Breast epithelium (tissue), 4 donors: Measurements from ENCODE around the gene PAK5. TPM values are rescaled to one million over a fixed set of nuclear protein-coding genes. Genes with fewer than 3 reads are reported as not detected.

Experiments used
- DNase-seq, 2 donors: peaks; one replicate each; pipeline ENCODE4 v3.0.0-alpha.2; 2019; ENCODE audit warnings: low spot score in 2 of 2
- H3K27ac ChIP-seq, 2 donors: fragments of 200-600 bp; sonication (generic) in 1 of 2; one replicate each; pipeline ENCODE4 v1.5.1; 2016 to 2019; ENCODE audit warnings: mild to moderate bottlenecking in 1 of 2
- H3K27me3 ChIP-seq, 2 donors: fragments of 200-600 bp; sonication (generic) in 1 of 2; one replicate each; pipeline versions ENCODE4 v1.5.1 to v1.6.0; 2017 to 2019; ENCODE audit warnings: control low read depth in 1 of 2, mild to moderate bottlenecking in 1 of 2
- H3K36me3 ChIP-seq: fragments of 200-600 bp; one replicate; pipeline ENCODE4 v1.5.1; 2019
- H3K4me1 ChIP-seq, 2 donors: fragments of 200-600 bp; sonication (generic); one replicate each; pipeline ENCODE4 v1.5.1; 2016 to 2019; ENCODE audit warnings: control low read depth in 1 of 2
- H3K4me3 ChIP-seq, 3 donors: fragments of 200-600 bp; sonication (generic); 1 replicate in 2 of 3; 2 replicates in 1 of 3; pipeline ENCODE4 v1.5.1; 2016 to 2019; ENCODE audit warnings: mild to moderate bottlenecking in 3 of 3, moderate library complexity in 2 of 3
- H3K9me3 ChIP-seq, 2 donors: fragments of 200-600 bp; sonication (generic) in 1 of 2; one replicate each; pipeline ENCODE4 v1.5.1; 2016 to 2019; ENCODE audit warnings: control low read depth in 1 of 2
- CTCF ChIP-seq, 3 donors: fragments of 450-650 bp; IDR thresholded peaks; one replicate each; pipeline ENCODE4 v1.5.1; 2016 to 2017; ENCODE audit warnings: antibody characterized with exemption in 3 of 3, mild to moderate bottlenecking in 3 of 3, moderate library complexity in 3 of 3
- POLR2A ChIP-seq: fragments of 450-650 bp; IDR thresholded peaks from one replicate; pipeline ENCODE4 v1.6.1; 2016; ENCODE audit warnings: antibody characterized with exemption, mild to moderate bottlenecking, moderate library complexity
- POLR2AphosphoS5 ChIP-seq, 3 donors: sonication (generic); formaldehyde crosslinking; IDR thresholded peaks; one replicate each; pipeline ENCODE4 v1.6.1; 2017; ENCODE audit warnings: antibody characterized with exemption in 3 of 3
- intact Hi-C: fragments of 100-400 bp; cut with DNase I; formaldehyde crosslinking; loops from one replicate; pipeline ENCODE4 v1.15.1; 2023; ENCODE audit warnings: low total_unique reads
- total RNA-seq, 3 donors: library from RNA; depleted of rRNA; stranded (reverse); fragments of >200 nt; gene quantifications; one replicate each; pipeline ENCODE4 v1.1.0, GENCODE V29; 2016

PAK5 gene
- total RNA-seq, 3 donors from 2014 or later, result 0.66 to 1.3 TPM; not detected in 1

GRCh38 chr20:9769954-9770353, 68.9 kb downstream of the PAK5 start:
- H3K27me3 ChIP-seq, result no peaks in the 10 kb centered on the region
- no peaks in the 10 kb centered on the region for H3K36me3 ChIP-seq
- no peak overlapping the region for H3K27ac ChIP-seq
- DNase-seq, result no peak
- TF ChIP-seq POLR2A, result no peak
- TF ChIP-seq POLR2AphosphoS5 (IDR thresholded peaks at IDR 0.05), result no peak
- TF ChIP-seq CTCF (IDR thresholded peaks at IDR 0.05), result no peak
- intact Hi-C loops, result loop anchor here (5.0 kb wide), 1 partner anchor 562 kb away; no protein-coding TSS in a partner anchor
- H3K9me3 ChIP-seq, result no peaks in the 10 kb centered on the region
- H3K4me3 ChIP-seq, result no peak overlapping the region
- H3K4me1 ChIP-seq, result no peaks in the 10 kb centered on the region

GRCh38 chr20:9761476-9761875, 77.4 kb downstream of the PAK5 start:
- Histone ChIP-seq H3K4me1 (no peaks in the 10 kb centered on the region), H3K4me3 (no peak overlapping the region), H3K27ac (no peak overlapping the region), H3K36me3 (no peaks in the 10 kb centered on the region), H3K27me3 (no peaks in the 10 kb centered on the region), H3K9me3 (peaks cover 0 to 17% of the 10 kb centered on the region in 2 donors)
- TF ChIP-seq POLR2AphosphoS5 (IDR thresholded peaks at IDR 0.05) (no peak), CTCF (IDR thresholded peaks at IDR 0.05) (no peak), POLR2A (no peak)
- intact Hi-C loops, result no loop called here
- no peak for DNase-seq

- no peak overlapping the region for H3K27ac ChIP-seq
- intact Hi-C loops, result no loop called here
- no peak for DNase-seq
- TF ChIP-seq POLR2A (no peak), POLR2AphosphoS5 (IDR thresholded peaks at IDR 0.05) (no peak), CTCF (IDR thresholded peaks at IDR 0.05) (no peak)
- no peaks in the 10 kb centered on the region for H3K36me3 ChIP-seq
- H3K4me3 ChIP-seq, result no peak overlapping the region
- peaks cover 0 to 17% of the 10 kb centered on the region in 2 donors for H3K9me3 ChIP-seq
- no peaks in the 10 kb centered on the region for H3K27me3 ChIP-seq
- H3K4me1 ChIP-seq, result no peaks in the 10 kb centered on the region
These were observed 79.5 kb downstream of the PAK5 start for GRCh38 chr20:9759392-9759791.

GRCh38 chr20:9758752-9759151, 80.1 kb downstream of the PAK5 start:
- H3K27me3 ChIP-seq, result no peaks in the 10 kb centered on the region
- no peaks in the 10 kb centered on the region for H3K4me1 ChIP-seq
- no peak overlapping the region for H3K27ac ChIP-seq
- no peak for TF ChIP-seq POLR2AphosphoS5 (IDR thresholded peaks at IDR 0.05)
- no peak for TF ChIP-seq POLR2A
- TF ChIP-seq CTCF (IDR thresholded peaks at IDR 0.05), result no peak
- no peak overlapping the region for H3K4me3 ChIP-seq
- peaks cover 0 to 17% of the 10 kb centered on the region in 2 donors for H3K9me3 ChIP-seq
- DNase-seq, result no peak
- H3K36me3 ChIP-seq, result no peaks in the 10 kb centered on the region
- intact Hi-C loops, result no loop called here

GRCh38 chr20:9756660-9757059, 82.2 kb downstream of the PAK5 start:
- H3K4me3 ChIP-seq, result no peak overlapping the region
- peaks cover 0 to 9% of the 10 kb centered on the region in 2 donors for H3K9me3 ChIP-seq
- no peak for DNase-seq
- H3K27ac ChIP-seq, result no peak overlapping the region
- H3K36me3 ChIP-seq, result no peaks in the 10 kb centered on the region
- TF ChIP-seq POLR2AphosphoS5 (IDR thresholded peaks at IDR 0.05) (no peak), CTCF (IDR thresholded peaks at IDR 0.05) (no peak), POLR2A (no peak)
- H3K27me3 ChIP-seq, result no peaks in the 10 kb centered on the region
- intact Hi-C loops, result no loop called here
- H3K4me1 ChIP-seq, result no peaks in the 10 kb centered on the region
